ENCODE measurements around the gene MEGF11.

- TF ChIP-seq CTCF (conservative IDR thresholded peaks at IDR 0.05 in 1 of 2, IDR thresholded peaks at IDR 0.05 in 1 of 2; ENCODE audit: low read depth in 1 of 2, low read length in 2 of 2) (no peak), EZH2 (IDR thresholded peaks at IDR 0.05; ENCODE audit: low read length, missing control alignments) (no peak)
These were observed 369.0 kb downstream of the MEGF11 start for GRCh38 chr15:65884511-65884910.
